Measurements from ENCODE around the gene GARNL3. TPM values are rescaled to one million over a fixed set of nuclear protein-coding genes. Genes with fewer than 3 reads are reported as not detected.

Gene GARNL3
- total and polyA plus RNA-seq, 2 donors (not counting 1 experiment from before 2014, with no cell fraction given) = 1.5 to 12.6 TPM

- Histone ChIP-seq H4K20me1 (ENCODE audit: control insufficient read depth, insufficient read depth, low read length, poor library complexity, severe bottlenecking) (no peaks in the 10 kb centered on the region), H3K36me3 (replicated peaks in 1 of 2; ENCODE audit: control extremely low read depth in 1 of 2, control insufficient read depth in 1 of 2, extremely low read depth in 1 of 2, insufficient read depth in 2 of 2, low read length in 1 of 2) (no peaks in the 10 kb centered on the region), H3K4me1 (ENCODE audit: control insufficient read depth in 2 of 2, insufficient read depth in 2 of 2, low read length in 2 of 2) (peaks cover 0 to 9% of the 10 kb centered on the region in 2 donors), H3K27me3 (replicated peaks in 1 of 4; ENCODE audit: control extremely low read depth in 1 of 4, control insufficient read depth in 3 of 4, insufficient read depth in 4 of 4, low read length in 3 of 4) (no peaks in the 10 kb centered on the region), H3K4me3 (ENCODE audit: control extremely low read depth in 1 of 5, extremely low read depth in 1 of 5, insufficient read depth in 1 of 5, low read depth in 2 of 5, low read length in 4 of 5) (no peak overlapping the region), H3K9ac (ENCODE audit: low read length) (no peak overlapping the region), H3K27ac (ENCODE audit: low read length in 2 of 2) (no peak overlapping the region), H3K9me3 (ENCODE audit: control extremely low read depth in 1 of 3, control insufficient read depth in 2 of 3, insufficient read depth in 1 of 3, low read length in 2 of 3) (peaks cover 0 to 4% (median 2%) of the 10 kb centered on the region in 3 donors), H2AFZ (ENCODE audit: insufficient read depth, low read depth, low read length, poor library complexity, severe bottlenecking) (no peak overlapping the region), H3K4me2 (replicated peaks; ENCODE audit: low read depth, low read length, poor library complexity, severe bottlenecking) (no peak overlapping the region), H3K79me2 (ENCODE audit: control insufficient read depth, insufficient read depth, low read length) (no peaks in the 10 kb centered on the region)
- WGBS (ENCODE audit: insufficient coverage) = 100% methylated on average over 1 of the region's 5 CpGs
- ATAC-seq (ENCODE audit: low read depth) (no peak), DNase-seq (no peak)
- TF ChIP-seq EZH2 (IDR thresholded peaks at IDR 0.05; ENCODE audit: borderline replicate concordance, insufficient read depth, low read depth, low read length, poor library complexity, severe bottlenecking) (no peak), CTCF (IDR thresholded peaks at IDR 0.05) (no peak)
- Mint-ChIP-seq H3K27me3 (no peaks in the 10 kb centered on the region), H3K4me3 (no peak overlapping the region), H3K4me1 (peaks cover 9% of the 10 kb centered on the region), H3K9me3 (ENCODE audit: insufficient read depth) (no peaks in the 10 kb centered on the region), H3K27ac (no peak overlapping the region)
- CTCF ChIA-PET = interaction anchor here (1.3 kb wide), 1 partner anchor 136 kb away, joined by 3 read pairs; no protein-coding TSS in a partner anchor
- intact Hi-C loops (cut with micrococcal nuclease) = no loop called here
- POLR2A ChIA-PET = interaction anchor here (0.7 kb wide), 1 partner anchor 17 kb away, joined by 10 read pairs; no protein-coding TSS in a partner anchor
Measured at GRCh38 chr9:127318651-127319167, 54.1 kb downstream of the GARNL3 start.

- Mint-ChIP-seq H3K9me3 (ENCODE audit: insufficient read depth) (no peaks in the 10 kb centered on the region), H3K4me1 (peaks cover 9% of the 10 kb centered on the region), H3K27me3 (no peaks in the 10 kb centered on the region), H3K27ac (no peak overlapping the region), H3K4me3 (no peak overlapping the region)
- POLR2A ChIA-PET = no interaction called here
- H3K4me3 ChIP-seq (ENCODE audit: control extremely low read depth in 1 of 5, extremely low read depth in 1 of 5, insufficient read depth in 1 of 5, low read depth in 2 of 5, low read length in 4 of 5) = no peak overlapping the region
- TF ChIP-seq CTCF (IDR thresholded peaks at IDR 0.05) (no peak), EZH2 (IDR thresholded peaks at IDR 0.05; ENCODE audit: borderline replicate concordance, insufficient read depth, low read depth, low read length, poor library complexity, severe bottlenecking) (no peak)
- no peaks in the 10 kb centered on the region for H3K36me3 ChIP-seq (replicated peaks in 1 of 2; ENCODE audit: control extremely low read depth in 1 of 2, control insufficient read depth in 1 of 2, extremely low read depth in 1 of 2, insufficient read depth in 2 of 2, low read length in 1 of 2)
- H4K20me1 ChIP-seq (ENCODE audit: control insufficient read depth, insufficient read depth, low read length, poor library complexity, severe bottlenecking) = no peaks in the 10 kb centered on the region
- DNase-seq = no peak
- H3K4me2 ChIP-seq (replicated peaks; ENCODE audit: low read depth, low read length, poor library complexity, severe bottlenecking) = peak overlapping the region; percentile 28
- intact Hi-C loops (cut with micrococcal nuclease) = no loop called here
- 0% methylated on average over 1 of the region's 2 CpGs for WGBS (ENCODE audit: insufficient coverage)
- H3K4me1 ChIP-seq (ENCODE audit: control insufficient read depth in 2 of 2, insufficient read depth in 2 of 2, low read length in 2 of 2) = peaks cover 0 to 9% of the 10 kb centered on the region in 2 donors
- peaks cover 0 to 4% (median 2%) of the 10 kb centered on the region in 3 donors for H3K9me3 ChIP-seq (ENCODE audit: control extremely low read depth in 1 of 3, control insufficient read depth in 2 of 3, insufficient read depth in 1 of 3, low read length in 2 of 3)
- CTCF ChIA-PET = interaction anchor here (1.3 kb wide), 1 partner anchor 135 kb away, joined by 3 read pairs; no protein-coding TSS in a partner anchor
- ATAC-seq (ENCODE audit: low read depth) = no peak
- peaks cover 0 to 3% (median 0%) of the 10 kb centered on the region in 4 experiments for H3K27me3 ChIP-seq (replicated peaks in 1 of 4; ENCODE audit: control extremely low read depth in 1 of 4, control insufficient read depth in 3 of 4, insufficient read depth in 4 of 4, low read length in 3 of 4)
- H3K27ac ChIP-seq (ENCODE audit: low read length in 2 of 2) = no peak overlapping the region
- H3K9ac ChIP-seq (ENCODE audit: low read length) = no peak overlapping the region
- H3K79me2 ChIP-seq (ENCODE audit: control insufficient read depth, insufficient read depth, low read length) = no peaks in the 10 kb centered on the region
- no peak overlapping the region for H2AFZ ChIP-seq (ENCODE audit: insufficient read depth, low read depth, low read length, poor library complexity, severe bottlenecking)
Measured at GRCh38 chr9:127319366-127320114, 55.0 kb downstream of the GARNL3 start.
